IMR-90 (cell line): ENCODE measurements around the gene TBXAS1. TPM values are rescaled to one million over a fixed set of nuclear protein-coding genes. Genes with fewer than 3 reads are reported as not detected.

Source experiments
- ATAC-seq: fragments of 200-7000 bp; cut with Tn5 transposase; 2 replicates; pipeline ENCODE4 v1.9.1; 2020; ENCODE audit warnings: low read depth, mild to moderate bottlenecking, moderate library complexity
- BruUV-seq: library from RNA; stranded (reverse); fragments of 400-500 nt; replicated peaks from 2 replicates; lab custom pipeline; 2021; lab: Mats Ljungman, UMichigan
- CTCF ChIA-PET: fragments of 300-600 bp; formaldehyde crosslinking; extraction: SDS; loops from one replicate; lab custom pipeline; 2021; ENCODE audit warnings: antibody characterized with exemption; lab: Yijun Ruan, JAX
- POLR2A ChIA-PET: fragments of 300-600 bp; sonication (Branson Sonifier 250); formaldehyde crosslinking; loops from one replicate; lab custom pipeline; 2022; ENCODE audit warnings: antibody characterized with exemption; ENCODE audit not compliant: unreplicated experiment; lab: Charles Lee
- DNase-seq: peaks from one replicate; pipeline ENCODE4 v3.0.0; 2013
- H2AFZ ChIP-seq: replicated peaks from 2 replicates; pipeline ENCODE3; 2013; ENCODE audit warnings: low read length, mild to moderate bottlenecking; ENCODE audit not compliant: poor library complexity
- H2AK5ac ChIP-seq: 2 replicates; pipeline ENCODE4 v1.6.1; 2013; ENCODE audit warnings: low read depth, low read length, inconsistent platforms
- H2AK9ac ChIP-seq: replicated peaks from 2 replicates; pipeline ENCODE3; 2013; ENCODE audit warnings: mild to moderate bottlenecking, low read depth, low read length, moderate library complexity; ENCODE audit not compliant: poor library complexity
- H2BK120ac ChIP-seq: 2 replicates; pipeline ENCODE4 v1.6.1; 2013; ENCODE audit warnings: low read depth, low read length, inconsistent platforms
- H2BK15ac ChIP-seq: 3 replicates; pipeline ENCODE4 v1.6.1; 2013; ENCODE audit warnings: low read depth, low read length, inconsistent platforms
- H2BK20ac ChIP-seq: 2 replicates; pipeline ENCODE4 v1.6.1; 2013; ENCODE audit warnings: low read depth, mild to moderate bottlenecking, inconsistent platforms, low read length, moderate library complexity
- H2BK5ac ChIP-seq: 2 replicates; pipeline ENCODE4 v1.6.1; 2013; ENCODE audit warnings: mild to moderate bottlenecking, low read depth, low read length, inconsistent platforms; ENCODE audit not compliant: poor library complexity, severe bottlenecking
- H3K14ac ChIP-seq: replicated peaks from 2 replicates; pipeline ENCODE4 v1.6.1; 2013; ENCODE audit warnings: low read depth, low read length, inconsistent platforms
- H3K18ac ChIP-seq: 2 replicates; pipeline ENCODE4 v1.6.1; 2013; ENCODE audit warnings: low read depth, low read length, control low read depth
- H3K23ac ChIP-seq: 2 replicates; pipeline ENCODE4 v1.6.1; 2013; ENCODE audit warnings: low read depth, low read length, inconsistent platforms
- H3K27ac ChIP-seq: 2 replicates; pipeline ENCODE4 v1.5.1; 2013; ENCODE audit warnings: mild to moderate bottlenecking, control low read depth, low read length; ENCODE audit not compliant: insufficient read depth
- H3K27me3 ChIP-seq: 2 replicates; pipeline ENCODE4 v1.6.1; 2013; ENCODE audit warnings: low read length; ENCODE audit not compliant: control insufficient read depth, insufficient read depth
- H3K36me3 ChIP-seq: 2 replicates; pipeline ENCODE4 v1.6.1; 2013; ENCODE audit warnings: low read length, mixed read lengths; ENCODE audit not compliant: control insufficient read depth, insufficient read depth
- H3K4ac ChIP-seq: 2 replicates; pipeline ENCODE4 v1.6.1; 2013; ENCODE audit warnings: low read depth, low read length, inconsistent platforms
- H3K4me1 ChIP-seq: 2 replicates; pipeline ENCODE4 v1.6.1; 2013; ENCODE audit warnings: low read length, mixed read lengths; ENCODE audit not compliant: control insufficient read depth, insufficient read depth
- H3K4me2 ChIP-seq: 2 replicates; pipeline ENCODE4 v1.6.1; 2013; ENCODE audit warnings: low read depth, mild to moderate bottlenecking, control low read depth, low read length, moderate library complexity
- H3K4me3 ChIP-seq: 2 replicates; pipeline ENCODE4 v1.5.1; 2013; ENCODE audit warnings: low read depth, mild to moderate bottlenecking, control low read depth, low read length, moderate library complexity; ENCODE audit not compliant: insufficient read depth
- H3K56ac ChIP-seq: 2 replicates; pipeline ENCODE4 v1.6.1; 2013; ENCODE audit warnings: low read length, inconsistent platforms; ENCODE audit not compliant: insufficient read depth; ENCODE audit errors: extremely low read depth
- H3K79me1 ChIP-seq, 2 experiments: 2 replicates each; pipeline ENCODE4 v1.6.1; 2013; ENCODE audit warnings: low read length in 2 of 2, inconsistent platforms in 1 of 2, low read depth in 1 of 2
- H3K9ac ChIP-seq: 2 replicates; pipeline ENCODE4 v1.6.1; 2013; ENCODE audit warnings: low read depth, low read length, control low read depth
- H3K9me1 ChIP-seq: 2 replicates; pipeline ENCODE4 v1.6.1; 2013; ENCODE audit warnings: low read length, inconsistent platforms; ENCODE audit not compliant: insufficient read depth
- H3K9me3 ChIP-seq: 2 replicates; pipeline ENCODE4 v1.6.1; 2013; ENCODE audit warnings: low read length; ENCODE audit not compliant: control insufficient read depth, insufficient read depth
- H4K20me1 ChIP-seq: 2 replicates; pipeline ENCODE4 v1.6.1; 2013; ENCODE audit warnings: low read length, inconsistent platforms; ENCODE audit not compliant: insufficient read depth
- H4K5ac ChIP-seq: 2 replicates; pipeline ENCODE4 v1.6.1; 2013; ENCODE audit warnings: mild to moderate bottlenecking, low read depth, low read length, control low read depth
- H4K8ac ChIP-seq, 2 experiments: 2 replicates each; pipeline ENCODE4 v1.6.1; 2013; ENCODE audit warnings: low read depth in 2 of 2, low read length in 2 of 2, control low read depth in 1 of 2, inconsistent platforms in 1 of 2
- H4K91ac ChIP-seq: 2 replicates; pipeline ENCODE4 v1.6.1; 2013; ENCODE audit warnings: low read depth, low read length, inconsistent platforms; ENCODE audit not compliant: insufficient read depth
- BHLHE40 ChIP-seq: fragments of 150-350 bp; IDR thresholded peaks from 2 replicates; pipeline ENCODE4 v1.6.1; 2016; ENCODE audit warnings: mild to moderate bottlenecking, low read depth, low read length
- CEBPB ChIP-seq: IDR thresholded peaks from 2 replicates; pipeline ENCODE4 v1.6.1; 2012; ENCODE audit warnings: low read depth, low read length, improper control_type of control experiment
- CTCF ChIP-seq: conservative IDR thresholded peaks from 2 replicates; pipeline ENCODE4 v1.5.1; 2012; ENCODE audit warnings: mild to moderate bottlenecking, low read depth, low read length, improper control_type of control experiment
- ELK1 ChIP-seq: fragments of 150-350 bp; IDR thresholded peaks from 2 replicates; pipeline ENCODE4 v1.6.1; 2016; ENCODE audit warnings: low read depth, mild to moderate bottlenecking, low read length, moderate library complexity, borderline replicate concordance
- FOS ChIP-seq: fragments of 150-350 bp; IDR thresholded peaks from 2 replicates; pipeline ENCODE4 v1.6.1; 2016; ENCODE audit warnings: low read depth, low read length
- MAFK ChIP-seq: IDR thresholded peaks from 2 replicates; pipeline ENCODE4 v1.6.1; 2012; ENCODE audit warnings: low read depth, low read length, improper control_type of control experiment
- MAZ ChIP-seq: IDR thresholded peaks from 2 replicates; pipeline ENCODE4 v1.6.1; 2012; ENCODE audit warnings: low read depth, mild to moderate bottlenecking, low read length, improper control_type of control experiment, moderate library complexity, borderline replicate concordance
- MXI1 ChIP-seq: IDR thresholded peaks from 2 replicates; pipeline ENCODE4 v1.6.1; 2012; ENCODE audit warnings: low read depth, mild to moderate bottlenecking, low read length, moderate library complexity, borderline replicate concordance
- NFE2L2 ChIP-seq: fragments of 150-350 bp; IDR thresholded peaks from 2 replicates; pipeline ENCODE4 v1.6.1; 2016; ENCODE audit warnings: low read depth, mild to moderate bottlenecking, low read length
- POLR2A ChIP-seq: IDR thresholded peaks from 2 replicates; pipeline ENCODE4 v1.6.1; 2012; ENCODE audit warnings: mild to moderate bottlenecking, low read depth, low read length
- RAD21 ChIP-seq: IDR thresholded peaks from 2 replicates; pipeline ENCODE4 v1.6.1; 2012; ENCODE audit warnings: low read length, improper control_type of control experiment
- RCOR1 ChIP-seq: IDR thresholded peaks from 2 replicates; pipeline ENCODE4 v1.6.1; 2012; ENCODE audit warnings: mild to moderate bottlenecking, low read length, improper control_type of control experiment; ENCODE audit not compliant: insufficient replicate concordance
- RFX5 ChIP-seq: IDR thresholded peaks from 2 replicates; pipeline ENCODE4 v1.8.0; 2012; ENCODE audit warnings: low read depth, mild to moderate bottlenecking, low read length, moderate library complexity
- SMC3 ChIP-seq: fragments of 150-350 bp; IDR thresholded peaks from 2 replicates; pipeline ENCODE4 v1.6.1; 2016; ENCODE audit warnings: low read depth, mild to moderate bottlenecking, antibody characterized with exemption, low read length, moderate library complexity
- USF2 ChIP-seq: fragments of 150-350 bp; IDR thresholded peaks from 2 replicates; pipeline ENCODE4 v1.6.1; 2017; ENCODE audit warnings: mild to moderate bottlenecking, antibody characterized with exemption, low read length, low read depth
- WGBS, 2 experiments: methylation state at CpG; one replicate each; pipeline versions ENCODE4 v1.1.5 to v1.1.7; 2013; ENCODE audit warnings: missing lambda C conversion rate in 2 of 2; ENCODE audit not compliant: insufficient read length in 1 of 2; ENCODE audit errors: extremely low coverage in 2 of 2; 5-methylcytosine and 5-hydroxymethylcytosine counted together
- dilution Hi-C: fragments of 300-500 bp; cut with HindIII; formaldehyde crosslinking; loops from one replicate; pipeline ENCODE4 v1.14.3; 2018; ENCODE audit warnings: low sequenced_read_pairs; ENCODE audit not compliant: unreplicated experiment
- in situ Hi-C: fragments of 300-500 bp; cut with MboI; formaldehyde crosslinking; loops from 3 replicates; pipeline ENCODE4 v1.14.3; 2019; ENCODE audit warnings: low sequenced_read_pairs, inconsistent platforms, mixed read lengths
- intact Hi-C: fragments of 100-400 bp; cut with micrococcal nuclease; formaldehyde crosslinking; loops from 2 replicates; pipeline ENCODE4 v1.10.0; 2022
- polyA plus RNA-seq, 3 experiments: library from polyadenylated mRNA; depleted of rRNA; stranded (reverse); fragments of >200 nt; gene quantifications; 2 replicates each; pipeline ENCODE4 v1.2.3, GENCODE V29; 2012; ENCODE audit warnings: low replicate concordance in 1 of 3
- total RNA-seq: library from RNA; depleted of rRNA; stranded (reverse); fragments of >200 nt; gene quantifications from 2 replicates; pipeline ENCODE4 v1.2.3, GENCODE V29; 2012

The TBXAS1 gene
- total and polyA plus RNA-seq, 2 of the 4 experiments (the other 2 are of a cell fraction) = 5.9 to 10.8 TPM

- Histone ChIP-seq H3K4me1 (peaks cover 7% of the 10 kb centered on the region; the same call in 1 of the 2 replicates), H2AFZ (no peak overlapping the region), H3K4ac (no peak overlapping the region), H2AK9ac (peak overlapping the region; percentile 20), H3K27ac (no peak overlapping the region), H3K23ac (no peak overlapping the region), H3K4me3 (no peak overlapping the region), H3K9me1 (peaks cover 7% of the 10 kb centered on the region; the same call in 1 of the 2 replicates), H3K79me1 (no peaks in the 10 kb centered on the region), H4K20me1 (no peaks in the 10 kb centered on the region), H2AK5ac (no peak overlapping the region), H2BK120ac (no peak overlapping the region), H2BK20ac (no peak overlapping the region), H3K14ac (no peak overlapping the region), H3K27me3 (no peaks in the 10 kb centered on the region; the same call in 1 of the 2 replicates), H4K8ac (no peak overlapping the region), H4K5ac (no peak overlapping the region), H2BK15ac (no peak overlapping the region), H3K4me2 (no peak overlapping the region), H3K56ac (no peak overlapping the region), H3K36me3 (no peaks in the 10 kb centered on the region), H3K9me3 (no peaks in the 10 kb centered on the region), H4K91ac (no peak overlapping the region), H3K9ac (no peak overlapping the region), H2BK5ac (no peak overlapping the region), H3K18ac (no peak overlapping the region)
- in situ Hi-C loops (no loop called here), intact Hi-C loops (no loop called here), dilution Hi-C loops (no loop called here)
- DNase-seq (no peak), ATAC-seq (no peak)
- BruUV-seq = no TSS peak
- ChIA-PET CTCF (no interaction called here), POLR2A (no interaction called here)
- 100% methylated on average over 1 of the region's 8 CpGs; no CpG with 5 or more reads in 1 of the 2 experiments for WGBS, 2 experiments
- TF ChIP-seq MAFK = no peak
- no peak for TF ChIP-seq RAD21
- TF ChIP-seq POLR2A = no peak
- no peak for TF ChIP-seq USF2
- no peak for TF ChIP-seq CTCF
- TF ChIP-seq NFE2L2 = no peak
- no peak for TF ChIP-seq MAZ
- no peak for TF ChIP-seq RFX5
- no peak for TF ChIP-seq RCOR1
- no peak for TF ChIP-seq ELK1
- TF ChIP-seq BHLHE40 = no peak
- no peak for TF ChIP-seq FOS
- TF ChIP-seq MXI1 = no peak
- TF ChIP-seq CEBPB = no peak
- no peak for TF ChIP-seq SMC3
Observed at GRCh38 chr7:139984642-139985539, 155.8 kb downstream of the TBXAS1 start.
